ENCODE data around the gene CACFD1. TPM values are rescaled to one million over a fixed set of nuclear protein-coding genes. Genes with fewer than 3 reads are reported as not detected.

The CACFD1 gene
- total and polyA plus RNA-seq, 9 of the 15 experiments (the other 6 are each of a cell fraction or from before 2014, with no cell fraction given) = 0.11 to 1.4 (median 1.1) TPM; not detected in 2

- no peak for FAIRE-seq
- H3K27ac ChIP-seq (ENCODE audit: extremely low read depth, low read depth, low read length) = no peak overlapping the region
- H3K27me3 ChIP-seq (ENCODE audit: control insufficient read depth in 2 of 2, insufficient read depth in 2 of 2, low read length in 2 of 2) = peaks cover 35 to 60% of the 10 kb centered on the region in 2 experiments; a peak in 4 of 5 replicates
- H3K79me2 ChIP-seq (ENCODE audit: control insufficient read depth, insufficient read depth, low read length) = no peaks in the 10 kb centered on the region
- no peak overlapping the region; a peak in 1 of 4 replicates for H3K9ac ChIP-seq (ENCODE audit: insufficient read depth in 1 of 2, low read depth in 2 of 2, low read length in 2 of 2)
- intact Hi-C loops (cut with micrococcal nuclease) (no loop called here), in situ Hi-C loops (cut with MboI) (no loop called here)
- no peaks in the 10 kb centered on the region for H3K9me1 ChIP-seq (ENCODE audit: control insufficient read depth, insufficient read depth, low read length)
- no peak overlapping the region for H3K4me3 ChIP-seq
- H2AFZ ChIP-seq (ENCODE audit: low read depth, low read length) = no peak overlapping the region
- no peak overlapping the region for H3K4me2 ChIP-seq (ENCODE audit: insufficient read depth, low read length)
- H3K36me3 ChIP-seq (ENCODE audit: control insufficient read depth, insufficient read depth, low read length) = no peaks in the 10 kb centered on the region
- no peak for DNase-seq (ENCODE audit: extremely low read depth in 1 of 4, low spot score in 3 of 4)
- POLR2A ChIA-PET = interaction anchor here (1.0 kb wide), 1 partner anchor 12 kb away, joined by 4 read pairs; the partner anchor contains the start of gene CACFD1
- peaks cover 0 to 15% of the 10 kb centered on the region in 2 experiments; a peak in 1 of 5 replicates for H3K4me1 ChIP-seq (replicated peaks in 1 of 2; ENCODE audit: control insufficient read depth in 2 of 2, insufficient read depth in 2 of 2, low read length in 2 of 2)
- H3K9me3 ChIP-seq (replicated peaks; ENCODE audit: control insufficient read depth, insufficient read depth, low read depth, low read length) = no peaks in the 10 kb centered on the region
- BruUV-seq (replicated peaks) = no TSS peak
- peaks cover 5% of the 10 kb centered on the region; the same call in 1 of the 2 replicates for H4K20me1 ChIP-seq (replicated peaks; ENCODE audit: control insufficient read depth, insufficient read depth, low read length)
- CTCF ChIA-PET (ENCODE audit: low intra/inter-chr PET ratio) = no interaction called here
- WGBS (ENCODE audit: insufficient coverage, low coverage, missing lambda C conversion rate) = 1% methylated on average over 9 of the region's 13 CpGs
- no peak for TF ChIP-seq ZEB2 (IDR thresholded peaks at IDR 0.05)
- peak; percentile 35; the same call in 1 of the 2 replicates for TF ChIP-seq NFIC (IDR thresholded peaks at IDR 0.05)
- TF ChIP-seq RHOXF2B (CRISPR knock-in tag; conservative IDR thresholded peaks at IDR 0.05) = no peak
- no peak for TF ChIP-seq ZNF830 (CRISPR knock-in tag; IDR thresholded peaks at IDR 0.05)
- no peak for ATAC-seq
These were observed 11.2 kb upstream of the CACFD1 start for GRCh38 chr9:133448487-133448972.

DNA sequence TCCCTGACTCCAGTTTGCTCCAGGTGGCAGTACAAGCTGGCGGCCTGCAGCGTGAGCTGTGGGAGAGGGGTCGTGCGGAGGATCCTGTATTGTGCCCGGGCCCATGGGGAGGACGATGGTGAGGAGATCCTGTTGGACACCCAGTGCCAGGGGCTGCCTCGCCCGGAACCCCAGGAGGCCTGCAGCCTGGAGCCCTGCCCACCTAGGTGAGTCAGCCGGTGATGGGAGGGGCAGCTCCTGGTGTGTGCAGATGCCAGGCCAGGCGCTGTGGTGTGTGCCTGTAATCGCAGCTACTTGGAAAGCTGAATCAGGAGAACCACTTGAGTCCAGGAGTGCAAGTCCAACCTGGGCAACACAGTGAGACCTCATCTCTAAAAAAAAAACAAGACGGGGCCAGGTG, 10.0 kb upstream of the CACFD1 start:
- ATAC-seq (no peak), DNase-seq (ENCODE audit: extremely low read depth in 1 of 4, low spot score in 3 of 4) (no peak), FAIRE-seq (no peak)
- peaks cover 27 to 60% of the 10 kb centered on the region in 2 experiments; a peak in 4 of 5 replicates for H3K27me3 ChIP-seq (ENCODE audit: control insufficient read depth in 2 of 2, insufficient read depth in 2 of 2, low read length in 2 of 2)
- no peak overlapping the region for H3K9ac ChIP-seq (ENCODE audit: insufficient read depth in 1 of 2, low read depth in 2 of 2, low read length in 2 of 2)
- 12% methylated on average over 11 of the region's 12 CpGs for WGBS (ENCODE audit: insufficient coverage, low coverage, missing lambda C conversion rate)
- H3K4me1 ChIP-seq (replicated peaks in 1 of 2; ENCODE audit: control insufficient read depth in 2 of 2, insufficient read depth in 2 of 2, low read length in 2 of 2) = peaks cover 0 to 22% of the 10 kb centered on the region in 2 experiments; a peak in 2 of 5 replicates
- no TSS peak for BruUV-seq (replicated peaks)
- no peaks in the 10 kb centered on the region for H3K9me3 ChIP-seq (replicated peaks; ENCODE audit: control insufficient read depth, insufficient read depth, low read depth, low read length)
- H3K4me3 ChIP-seq = no peak overlapping the region
- no peak overlapping the region for H3K4me2 ChIP-seq (ENCODE audit: insufficient read depth, low read length)
- H3K27ac ChIP-seq (ENCODE audit: extremely low read depth, low read depth, low read length) = no peak overlapping the region
- no peaks in the 10 kb centered on the region for H3K79me2 ChIP-seq (ENCODE audit: control insufficient read depth, insufficient read depth, low read length)
- no peaks in the 10 kb centered on the region for H3K9me1 ChIP-seq (ENCODE audit: control insufficient read depth, insufficient read depth, low read length)
- no peak overlapping the region for H2AFZ ChIP-seq (ENCODE audit: low read depth, low read length)
- ChIA-PET CTCF (ENCODE audit: low intra/inter-chr PET ratio) (no interaction called here), POLR2A (no interaction called here)
- H4K20me1 ChIP-seq (replicated peaks; ENCODE audit: control insufficient read depth, insufficient read depth, low read length) = peaks cover 8% of the 10 kb centered on the region; the same call in 1 of the 2 replicates
- H3K36me3 ChIP-seq (ENCODE audit: control insufficient read depth, insufficient read depth, low read length) = no peaks in the 10 kb centered on the region
- intact Hi-C loops (cut with micrococcal nuclease) = no loop called here
- in situ Hi-C loops (cut with MboI) = no loop called here
- TF ChIP-seq MYBL2 (IDR thresholded peaks at IDR 0.05; ENCODE audit: low read depth) (no peak), MYBL2 (CRISPR knock-in tag; IDR thresholded peaks at IDR 0.05; ENCODE audit: borderline replicate concordance) (no peak), RCOR1 (IDR thresholded peaks at IDR 0.05; ENCODE audit: borderline replicate concordance in 1 of 2, low read depth in 2 of 2, low read length in 2 of 2) (no peak), POLR2AphosphoS2 (IDR thresholded peaks at IDR 0.05; ENCODE audit: low read length) (no peak), HMGXB4 (CRISPR knock-in tag; IDR thresholded peaks at IDR 0.05) (no peak)
